ENCODE data around the gene ZNF57. TPM values are rescaled to one million over a fixed set of nuclear protein-coding genes. Genes with fewer than 3 reads are reported as not detected.

ZNF57 gene
- total RNA-seq, 6 experiments from 2014 or later: 0.98 to 2.9 (median 1.7) TPM

DNA sequence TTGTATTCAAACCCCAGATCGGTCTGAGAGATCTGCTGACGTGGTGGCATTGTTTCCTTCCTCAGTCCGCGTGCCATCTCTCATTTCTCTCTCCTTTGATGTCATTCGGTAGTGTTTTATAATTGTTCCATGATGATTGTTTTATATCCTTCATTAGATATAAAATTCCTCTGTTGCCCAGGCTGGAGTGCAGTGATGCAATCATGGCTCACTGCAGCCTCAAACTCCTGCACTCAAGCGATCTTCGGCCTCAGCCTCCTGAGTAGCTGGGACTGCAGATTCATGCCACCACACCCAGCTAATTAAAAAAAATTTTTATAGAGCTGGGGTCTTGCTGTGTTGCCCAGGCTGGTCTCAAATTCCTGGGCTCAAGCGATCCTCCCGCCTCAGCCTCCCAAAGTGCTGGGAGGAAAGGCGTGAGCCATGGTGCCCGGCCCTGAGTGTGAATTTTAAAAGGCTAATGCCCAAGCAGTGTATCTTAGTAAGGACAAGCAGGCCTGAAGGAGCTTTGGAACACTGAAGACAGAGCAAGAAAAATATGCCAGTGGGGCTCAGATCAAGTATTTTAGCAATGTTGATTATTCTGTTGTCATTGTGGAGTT is 5.3 kb downstream of the ZNF57 start:
- no peak for ATAC-seq
- Histone ChIP-seq H3K4me1 (peaks cover 0 to 7% (median 2%) of the 10 kb centered on the region in 4 donors), H3K4me3 (no peak overlapping the region), H3K27me3 (no peaks in the 10 kb centered on the region), H3K9me3 (no peaks in the 10 kb centered on the region), H3K36me3 (no peaks in the 10 kb centered on the region), H3K27ac (no peak overlapping the region)
- no peak for TF ChIP-seq POLR2A (IDR thresholded peaks at IDR 0.05)
- TF ChIP-seq, protein P1, sequence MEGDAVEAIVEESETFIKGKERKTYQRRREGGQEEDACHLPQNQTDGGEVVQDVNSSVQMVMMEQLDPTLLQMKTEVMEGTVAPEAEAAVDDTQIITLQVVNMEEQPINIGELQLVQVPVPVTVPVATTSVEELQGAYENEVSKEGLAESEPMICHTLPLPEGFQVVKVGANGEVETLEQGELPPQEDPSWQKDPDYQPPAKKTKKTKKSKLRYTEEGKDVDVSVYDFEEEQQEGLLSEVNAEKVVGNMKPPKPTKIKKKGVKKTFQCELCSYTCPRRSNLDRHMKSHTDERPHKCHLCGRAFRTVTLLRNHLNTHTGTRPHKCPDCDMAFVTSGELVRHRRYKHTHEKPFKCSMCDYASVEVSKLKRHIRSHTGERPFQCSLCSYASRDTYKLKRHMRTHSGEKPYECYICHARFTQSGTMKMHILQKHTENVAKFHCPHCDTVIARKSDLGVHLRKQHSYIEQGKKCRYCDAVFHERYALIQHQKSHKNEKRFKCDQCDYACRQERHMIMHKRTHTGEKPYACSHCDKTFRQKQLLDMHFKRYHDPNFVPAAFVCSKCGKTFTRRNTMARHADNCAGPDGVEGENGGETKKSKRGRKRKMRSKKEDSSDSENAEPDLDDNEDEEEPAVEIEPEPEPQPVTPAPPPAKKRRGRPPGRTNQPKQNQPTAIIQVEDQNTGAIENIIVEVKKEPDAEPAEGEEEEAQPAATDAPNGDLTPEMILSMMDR (IDR thresholded peaks at IDR 0.05): no peak
- no peak for DNase-seq
- intact Hi-C loops (cut with DNase I): no loop called here
- WGBS (ENCODE audit: insufficient coverage, low coverage, low lambda C conversion rate, missing lambda C conversion rate): 88% methylated on average over 11 of the region's 11 CpGs

DNA sequence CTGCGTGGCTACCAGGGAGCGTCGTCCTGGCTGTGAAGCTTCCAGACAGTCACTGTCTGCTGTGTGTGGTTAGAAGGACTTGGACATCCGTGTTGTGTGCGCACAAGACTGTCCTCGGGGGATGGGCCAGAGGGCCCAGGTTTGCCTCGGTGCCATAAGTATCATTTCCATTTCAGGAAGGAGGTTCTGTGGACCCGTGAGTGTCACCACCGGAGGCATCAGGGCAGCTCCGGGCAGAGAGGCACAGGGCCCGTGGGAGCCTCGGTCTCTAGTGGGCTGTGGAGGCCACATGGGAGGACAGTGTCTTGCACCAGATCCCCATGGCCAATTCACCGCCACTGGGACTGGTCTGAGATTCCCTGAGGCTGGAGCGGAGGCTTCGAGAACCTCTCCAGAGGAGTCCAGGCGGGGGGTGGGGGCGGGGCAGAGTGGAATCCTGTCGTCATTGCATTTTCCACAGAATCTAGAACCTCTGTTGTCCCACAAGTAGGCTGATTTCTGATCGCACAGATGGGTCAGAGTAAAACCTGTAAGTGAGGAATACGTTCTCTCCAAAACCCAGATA is 6.0 kb downstream of the ZNF57 start:
- no peak overlapping the region for H3K4me3 ChIP-seq
- TF ChIP-seq, protein P1 (IDR thresholded peaks at IDR 0.05): no peak
- TF ChIP-seq POLR2A (IDR thresholded peaks at IDR 0.05): no peak
- H3K27ac ChIP-seq: no peak overlapping the region
- ATAC-seq (peak in 1 of 4 donors; percentile 24), DNase-seq (no peak)
- intact Hi-C loops (cut with DNase I): no loop called here
- peaks cover 0 to 7% (median 0%) of the 10 kb centered on the region in 4 donors for H3K4me1 ChIP-seq
- no peaks in the 10 kb centered on the region for H3K9me3 ChIP-seq
- no peaks in the 10 kb centered on the region for H3K27me3 ChIP-seq
- WGBS (ENCODE audit: insufficient coverage, low coverage, low lambda C conversion rate, missing lambda C conversion rate): 82% methylated on average over 3 of the region's 20 CpGs
- no peaks in the 10 kb centered on the region for H3K36me3 ChIP-seq

DNA sequence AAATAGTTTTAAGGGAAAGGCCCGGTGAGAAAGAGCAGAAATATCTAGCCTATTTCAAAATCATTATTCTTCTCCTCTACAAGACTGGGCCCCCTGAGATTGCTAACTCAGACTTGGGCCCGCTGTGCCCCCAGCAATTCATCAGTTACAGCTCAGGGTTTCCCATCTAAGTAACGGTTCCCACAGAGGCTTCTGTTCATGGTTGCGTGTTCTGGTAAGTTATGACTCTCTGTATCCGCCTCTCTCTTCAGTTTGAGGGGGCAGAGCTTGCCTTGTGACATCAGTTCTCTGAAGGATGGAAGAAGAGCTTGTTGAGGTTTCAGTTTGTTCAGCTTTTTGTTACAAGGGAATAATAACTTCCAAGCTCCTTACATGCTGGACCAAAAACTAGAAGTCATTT is 11.6 kb downstream of the ZNF57 start:
- TF ChIP-seq POLR2A (IDR thresholded peaks at IDR 0.05): no peak
- TF ChIP-seq, protein P1 (IDR thresholded peaks at IDR 0.05): no peak
- no peak for DNase-seq
- H3K9me3 ChIP-seq: peaks cover 0 to 9% (median 3%) of the 10 kb centered on the region in 4 donors
- intact Hi-C loops (cut with DNase I): no loop called here
- no peaks in the 10 kb centered on the region for H3K27me3 ChIP-seq
- no peak overlapping the region for H3K4me3 ChIP-seq
- H3K36me3 ChIP-seq: peaks cover 0 to 19% (median 9%) of the 10 kb centered on the region in 4 donors
- H3K27ac ChIP-seq: no peak overlapping the region
- WGBS (ENCODE audit: insufficient coverage, low coverage, low lambda C conversion rate, missing lambda C conversion rate): 98% methylated on average over 4 of the region's 5 CpGs
- no peak for ATAC-seq
- H3K4me1 ChIP-seq: no peaks in the 10 kb centered on the region

DNA sequence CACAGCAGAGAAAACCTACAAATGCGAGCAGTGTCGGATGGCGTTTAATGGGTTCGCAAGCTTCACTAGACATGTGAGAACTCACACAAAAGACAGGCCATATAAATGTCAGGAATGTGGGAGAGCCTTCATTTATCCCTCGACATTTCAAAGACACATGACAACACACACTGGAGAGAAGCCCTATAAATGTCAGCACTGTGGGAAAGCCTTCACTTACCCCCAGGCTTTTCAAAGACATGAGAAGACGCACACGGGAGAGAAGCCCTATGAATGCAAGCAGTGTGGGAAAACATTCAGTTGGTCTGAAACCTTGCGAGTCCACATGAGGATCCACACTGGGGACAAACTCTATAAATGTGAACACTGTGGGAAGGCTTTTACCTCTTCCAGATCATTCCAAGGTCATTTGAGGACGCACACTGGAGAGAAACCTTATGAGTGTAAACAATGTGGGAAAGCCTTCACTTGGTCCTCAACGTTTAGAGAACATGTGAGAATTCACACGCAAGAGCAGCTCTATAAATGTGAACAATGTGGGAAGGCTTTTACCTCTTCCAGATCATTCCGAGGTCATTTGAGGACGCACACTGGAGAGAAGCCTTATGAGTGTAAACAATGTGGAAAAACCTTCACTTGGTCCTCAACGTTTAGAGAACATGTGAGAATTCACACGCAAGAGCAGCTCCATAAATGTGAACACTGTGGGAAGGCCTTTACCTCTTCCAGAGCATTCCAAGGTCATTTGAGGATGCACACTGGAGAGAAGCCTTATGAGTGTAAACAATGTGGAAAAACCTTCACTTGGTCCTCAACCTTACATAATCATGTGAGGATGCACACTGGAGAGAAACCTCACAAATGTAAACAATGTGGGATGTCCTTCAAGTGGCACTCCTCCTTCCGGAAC is 16.8 kb downstream of the ZNF57 start:
- Histone ChIP-seq H3K4me1 (no peaks in the 10 kb centered on the region), H3K27me3 (no peaks in the 10 kb centered on the region), H3K27ac (no peak overlapping the region), H3K9me3 (peaks cover 0 to 19% (median 5%) of the 10 kb centered on the region in 4 donors), H3K36me3 (peaks cover 0 to 30% (median 17%) of the 10 kb centered on the region in 4 donors), H3K4me3 (no peak overlapping the region)
- TF ChIP-seq, protein P1 (IDR thresholded peaks at IDR 0.05): no peak
- TF ChIP-seq POLR2A (IDR thresholded peaks at IDR 0.05): no peak
- no peak for ATAC-seq
- intact Hi-C loops (cut with DNase I): no loop called here
- DNase-seq: no peak
- WGBS (ENCODE audit: insufficient coverage, low coverage, low lambda C conversion rate, missing lambda C conversion rate): 92% methylated on average over 14 of the region's 16 CpGs
